CD4-positive, alpha-beta T cell treated with Interleukin-17A for 4 hours (primary cell): ENCODE data around the gene HOXD8.

Experiments used
- DNase-seq: peaks from one replicate; pipeline ENCODE4 v3.0.0-alpha.2; 2020; ENCODE audit warnings: mixed read lengths

HOXD8 gene

GRCh38 chr2:176103742-176104315 is 25.7 kb upstream of the HOXD8 start:
- DNase-seq, result no peak

- DNase-seq, result no peak
Measured at GRCh38 chr2:176104316-176105077, 25.0 kb upstream of the HOXD8 start.

GRCh38 chr2:176105078-176105729 is 24.3 kb upstream of the HOXD8 start:
- no peak for DNase-seq

GRCh38 chr2:176105730-176106580 is 23.6 kb upstream of the HOXD8 start:
- no peak for DNase-seq

GRCh38 chr2:176106581-176107539 is 22.6 kb upstream of the HOXD8 start, which contains the start of gene HOXD11:
Gene HOXD11, plus strand, starts transcription at chr2:176107280. Its CDS starts 76 bp downstream, at chr2:176107356.
- no peak for DNase-seq

- no peak for DNase-seq
Measured at GRCh38 chr2:176107731-176108181, 21.7 kb upstream of the HOXD8 start.

- DNase-seq, result no peak
Measured at GRCh38 chr2:176109192-176109901, 20.2 kb upstream of the HOXD8 start.

- no peak for DNase-seq
Measured at GRCh38 chr2:176109946-176110345, 19.6 kb upstream of the HOXD8 start.

- no peak for DNase-seq
Measured at GRCh38 chr2:176110415-176111308, 18.8 kb upstream of the HOXD8 start.

GRCh38 chr2:176111309-176111663 is 18.2 kb upstream of the HOXD8 start:
- no peak for DNase-seq

GRCh38 chr2:176111846-176112374 is 17.6 kb upstream of the HOXD8 start:
- no peak for DNase-seq

- DNase-seq, result no peak
Measured at GRCh38 chr2:176112375-176113302, 16.9 kb upstream of the HOXD8 start.

- no peak for DNase-seq
Measured at GRCh38 chr2:176114120-176114929, 15.2 kb upstream of the HOXD8 start.

- DNase-seq, result no peak
Measured at GRCh38 chr2:176114930-176115625, 14.4 kb upstream of the HOXD8 start.

GRCh38 chr2:176115883-176116813 is 13.4 kb upstream of the HOXD8 start, which contains the start of gene HOXD10:
Gene HOXD10, plus strand, starts transcription at chr2:176116778. Its CDS starts 56 bp downstream, at chr2:176116834.
- no peak for DNase-seq
